ENCODE data around the gene FYCO1. TPM values are rescaled to one million over a fixed set of nuclear protein-coding genes. Genes with fewer than 3 reads are reported as not detected.

The FYCO1 gene
- polyA plus RNA-seq, 3 donors, result 0.59 to 5.0 (median 1.3) TPM

- no peaks in the 10 kb centered on the region for H4K20me1 ChIP-seq (ENCODE audit: insufficient read depth, low read length)
- H3K4me2 ChIP-seq (replicated peaks; ENCODE audit: extremely low read depth, low read length, poor library complexity, severe bottlenecking), result no peak overlapping the region
- H3K9me3 ChIP-seq (replicated peaks in 1 of 2; ENCODE audit: control insufficient read depth in 1 of 2, insufficient read depth in 1 of 2, low read length in 2 of 2), result no peaks in the 10 kb centered on the region
- no peaks in the 10 kb centered on the region for H3K4me1 ChIP-seq (ENCODE audit: control insufficient read depth in 1 of 2, insufficient read depth in 2 of 2, low read length in 2 of 2)
- Mint-ChIP-seq H3K4me1 (peaks cover 2% of the 10 kb centered on the region), H3K36me3 (no peaks in the 10 kb centered on the region), H3K4me3 (no peak overlapping the region), H3K9me3 (peaks cover 0 to 4% (median 2%) of the 10 kb centered on the region in 7 donors), H3K27me3 (ENCODE audit: low read depth in 3 of 3) (peaks cover 0 to 4% (median 1%) of the 10 kb centered on the region in 3 donors), H3K27ac (no peak overlapping the region)
- intact Hi-C loops (cut with micrococcal nuclease), result no loop called here
- H3K79me2 ChIP-seq (ENCODE audit: insufficient read depth, low read length), result no peaks in the 10 kb centered on the region
- H3K27ac ChIP-seq (ENCODE audit: low read depth in 1 of 2, low read length in 2 of 2), result no peak overlapping the region
- H2AFZ ChIP-seq (ENCODE audit: insufficient read depth, low read depth, low read length, poor library complexity, severe bottlenecking), result no peak overlapping the region
- no peak for DNase-seq
- H3K27me3 ChIP-seq (ENCODE audit: control insufficient read depth in 2 of 2, insufficient read depth in 2 of 2, low read length in 2 of 2), result no peaks in the 10 kb centered on the region
- H3K9ac ChIP-seq (ENCODE audit: insufficient read depth, low read length, poor library complexity, severe bottlenecking), result no peak overlapping the region
- no peak overlapping the region for H3K4me3 ChIP-seq (replicated peaks in 1 of 3; ENCODE audit: low read depth in 2 of 3, low read length in 3 of 3)
- no peak for TF ChIP-seq CTCF (IDR thresholded peaks at IDR 0.05)
- H3K36me3 ChIP-seq (replicated peaks in 1 of 2; ENCODE audit: control insufficient read depth in 1 of 2, insufficient read depth in 2 of 2, low read length in 2 of 2), result no peaks in the 10 kb centered on the region
Observed at GRCh38 chr3:45873036-45873435, 122.6 kb downstream of the FYCO1 start.

GRCh38 chr3:45872569-45872968 is 123.1 kb downstream of the FYCO1 start:
- no peak overlapping the region for H3K4me3 Mint-ChIP-seq
- peaks cover 0 to 4% (median 1%) of the 10 kb centered on the region in 3 donors for H3K27me3 Mint-ChIP-seq (ENCODE audit: low read depth in 3 of 3)
- Histone ChIP-seq H3K27ac (ENCODE audit: low read depth in 1 of 2, low read length in 2 of 2) (no peak overlapping the region), H3K27me3 (ENCODE audit: control insufficient read depth in 2 of 2, insufficient read depth in 2 of 2, low read length in 2 of 2) (no peaks in the 10 kb centered on the region), H3K79me2 (ENCODE audit: insufficient read depth, low read length) (no peaks in the 10 kb centered on the region), H2AFZ (ENCODE audit: insufficient read depth, low read depth, low read length, poor library complexity, severe bottlenecking) (no peak overlapping the region), H3K4me2 (replicated peaks; ENCODE audit: extremely low read depth, low read length, poor library complexity, severe bottlenecking) (no peak overlapping the region), H3K9me3 (replicated peaks in 1 of 2; ENCODE audit: control insufficient read depth in 1 of 2, insufficient read depth in 1 of 2, low read length in 2 of 2) (no peaks in the 10 kb centered on the region), H3K36me3 (replicated peaks in 1 of 2; ENCODE audit: control insufficient read depth in 1 of 2, insufficient read depth in 2 of 2, low read length in 2 of 2) (no peaks in the 10 kb centered on the region), H4K20me1 (ENCODE audit: insufficient read depth, low read length) (no peaks in the 10 kb centered on the region), H3K4me3 (replicated peaks in 1 of 3; ENCODE audit: low read depth in 2 of 3, low read length in 3 of 3) (no peak overlapping the region), H3K4me1 (ENCODE audit: control insufficient read depth in 1 of 2, insufficient read depth in 2 of 2, low read length in 2 of 2) (no peaks in the 10 kb centered on the region), H3K9ac (ENCODE audit: insufficient read depth, low read length, poor library complexity, severe bottlenecking) (no peak overlapping the region)
- intact Hi-C loops (cut with micrococcal nuclease), result no loop called here
- DNase-seq, result no peak
- peaks cover 0 to 4% (median 2%) of the 10 kb centered on the region in 7 donors for H3K9me3 Mint-ChIP-seq
- peaks cover 2% of the 10 kb centered on the region for H3K4me1 Mint-ChIP-seq
- no peaks in the 10 kb centered on the region for H3K36me3 Mint-ChIP-seq
- 100% methylated on average over 2 of the region's 2 CpGs for WGBS (ENCODE audit: insufficient coverage)
- no peak for TF ChIP-seq CTCF (IDR thresholded peaks at IDR 0.05)
- no peak overlapping the region for H3K27ac Mint-ChIP-seq
